AG09319 (cell line): ENCODE measurements around the gene C2orf42.

Experiments
- DNase-seq: peaks from one replicate; pipeline ENCODE4 v3.0.0-alpha.2; 2010; ENCODE audit warnings: low read depth; ENCODE audit errors: extremely low read depth
- TF ChIP-seq, protein P1 (sequence below): IDR thresholded peaks from 2 replicates; pipeline ENCODE4 v1.5.1; 2011; ENCODE audit warnings: low read depth, mild to moderate bottlenecking, inconsistent platforms, low read length, moderate library complexity

Gene C2orf42

DNA sequence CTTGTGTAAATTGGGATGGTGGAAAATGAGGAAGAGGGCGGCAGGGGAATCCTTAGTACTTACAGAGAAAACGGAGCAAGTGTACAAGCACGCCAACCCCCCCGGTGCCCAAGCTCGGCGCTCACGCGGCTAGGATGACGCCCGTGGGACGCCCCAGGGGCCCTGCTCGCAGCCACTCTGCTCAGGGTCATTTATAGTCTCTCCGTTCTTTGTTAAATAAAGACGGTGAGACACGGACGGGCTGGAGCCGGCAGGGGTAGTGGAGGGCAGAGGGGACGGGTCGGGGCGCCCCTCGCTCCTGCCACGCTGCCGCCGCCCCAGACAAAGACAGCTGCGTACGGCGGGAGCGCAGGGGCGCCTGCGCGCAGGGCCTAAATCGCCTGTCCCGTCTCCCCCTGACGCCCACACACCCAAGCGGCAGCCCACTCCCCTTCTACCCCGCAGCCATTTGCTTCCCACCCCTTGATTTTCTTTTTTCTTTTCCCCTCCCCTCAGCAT, 65.8 kb downstream of the C2orf42 start:
- no peak for DNase-seq
- TF ChIP-seq, protein P1, sequence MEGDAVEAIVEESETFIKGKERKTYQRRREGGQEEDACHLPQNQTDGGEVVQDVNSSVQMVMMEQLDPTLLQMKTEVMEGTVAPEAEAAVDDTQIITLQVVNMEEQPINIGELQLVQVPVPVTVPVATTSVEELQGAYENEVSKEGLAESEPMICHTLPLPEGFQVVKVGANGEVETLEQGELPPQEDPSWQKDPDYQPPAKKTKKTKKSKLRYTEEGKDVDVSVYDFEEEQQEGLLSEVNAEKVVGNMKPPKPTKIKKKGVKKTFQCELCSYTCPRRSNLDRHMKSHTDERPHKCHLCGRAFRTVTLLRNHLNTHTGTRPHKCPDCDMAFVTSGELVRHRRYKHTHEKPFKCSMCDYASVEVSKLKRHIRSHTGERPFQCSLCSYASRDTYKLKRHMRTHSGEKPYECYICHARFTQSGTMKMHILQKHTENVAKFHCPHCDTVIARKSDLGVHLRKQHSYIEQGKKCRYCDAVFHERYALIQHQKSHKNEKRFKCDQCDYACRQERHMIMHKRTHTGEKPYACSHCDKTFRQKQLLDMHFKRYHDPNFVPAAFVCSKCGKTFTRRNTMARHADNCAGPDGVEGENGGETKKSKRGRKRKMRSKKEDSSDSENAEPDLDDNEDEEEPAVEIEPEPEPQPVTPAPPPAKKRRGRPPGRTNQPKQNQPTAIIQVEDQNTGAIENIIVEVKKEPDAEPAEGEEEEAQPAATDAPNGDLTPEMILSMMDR: no peak

DNA sequence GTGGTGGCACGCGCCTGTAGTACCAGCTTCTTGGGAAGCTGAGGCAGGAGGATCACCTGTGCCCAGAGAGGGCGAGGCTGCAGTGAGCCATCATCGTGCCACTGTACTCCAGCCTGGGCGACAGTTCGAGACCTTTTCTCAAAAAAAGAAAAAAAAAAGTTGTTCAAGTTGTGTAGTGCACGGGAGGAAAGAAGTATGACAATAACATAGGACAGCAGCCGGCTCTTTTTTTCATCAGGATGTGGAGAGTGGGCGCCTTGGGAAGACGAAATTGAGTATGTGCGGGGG, 67.0 kb downstream of the C2orf42 start:
- TF ChIP-seq, protein P1: no peak

DNA sequence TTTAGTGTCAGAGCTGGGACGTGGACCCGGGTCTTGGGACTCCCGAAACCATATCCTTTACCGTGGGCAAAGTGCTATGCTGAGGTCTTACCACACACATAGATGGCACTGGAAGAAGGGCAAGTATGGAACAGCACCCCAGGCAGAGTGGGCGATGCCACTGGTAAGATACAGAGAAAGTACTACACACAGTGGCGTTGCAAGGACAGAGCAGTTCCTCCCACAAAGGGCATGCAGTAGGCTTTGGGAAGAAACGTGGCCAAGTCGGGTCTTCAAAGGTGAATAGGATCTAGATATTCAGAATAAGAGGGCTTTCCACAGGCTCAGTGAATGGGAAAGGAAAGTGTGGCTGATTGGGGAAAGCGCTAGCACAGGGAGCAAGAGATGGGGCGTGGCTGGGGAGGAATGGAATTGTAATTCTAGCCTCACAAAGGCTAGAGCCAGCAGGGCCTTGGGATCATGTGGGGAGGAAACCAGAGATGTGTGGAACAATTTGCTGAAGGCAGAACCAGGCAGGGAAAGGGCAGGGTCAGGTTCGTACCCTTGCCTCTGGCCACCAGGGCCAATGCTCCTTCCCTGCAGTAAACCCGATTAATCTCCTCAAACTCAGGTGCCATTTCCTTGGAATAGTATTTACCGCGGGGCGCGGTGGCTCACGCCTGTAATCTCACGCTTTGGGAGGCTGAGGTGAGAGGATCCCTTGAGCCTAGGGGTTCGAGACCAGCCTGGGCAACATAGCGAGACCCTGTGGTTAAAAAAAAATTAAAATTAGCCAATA, 67.6 kb downstream of the C2orf42 start:
- TF ChIP-seq, protein P1: no peak
- DNase-seq: no peak

More for the DNA sequence above, 67.0 kb downstream of the C2orf42 start:
- no peak for DNase-seq

DNA sequence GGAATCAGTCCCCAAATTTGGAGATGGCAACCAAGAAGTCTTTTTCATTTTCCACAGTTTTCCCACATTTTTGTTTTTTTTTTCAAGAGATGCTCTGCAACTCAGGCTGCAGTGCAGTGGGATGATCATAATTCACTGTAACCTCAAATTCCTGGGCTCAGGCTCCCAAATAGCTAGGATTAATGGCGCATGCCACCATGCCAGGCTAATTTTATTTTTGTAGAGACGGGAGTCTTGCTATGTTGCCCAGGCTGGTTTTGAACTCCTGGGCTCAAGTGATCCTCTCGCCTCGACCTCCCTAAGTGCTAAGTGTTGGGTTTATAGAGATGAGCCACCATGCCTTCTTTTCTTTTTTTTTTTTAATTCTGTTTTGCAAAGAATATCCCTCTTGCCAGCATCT, 68.3 kb downstream of the C2orf42 start:
- TF ChIP-seq, protein P1: no peak
- DNase-seq: no peak

DNA sequence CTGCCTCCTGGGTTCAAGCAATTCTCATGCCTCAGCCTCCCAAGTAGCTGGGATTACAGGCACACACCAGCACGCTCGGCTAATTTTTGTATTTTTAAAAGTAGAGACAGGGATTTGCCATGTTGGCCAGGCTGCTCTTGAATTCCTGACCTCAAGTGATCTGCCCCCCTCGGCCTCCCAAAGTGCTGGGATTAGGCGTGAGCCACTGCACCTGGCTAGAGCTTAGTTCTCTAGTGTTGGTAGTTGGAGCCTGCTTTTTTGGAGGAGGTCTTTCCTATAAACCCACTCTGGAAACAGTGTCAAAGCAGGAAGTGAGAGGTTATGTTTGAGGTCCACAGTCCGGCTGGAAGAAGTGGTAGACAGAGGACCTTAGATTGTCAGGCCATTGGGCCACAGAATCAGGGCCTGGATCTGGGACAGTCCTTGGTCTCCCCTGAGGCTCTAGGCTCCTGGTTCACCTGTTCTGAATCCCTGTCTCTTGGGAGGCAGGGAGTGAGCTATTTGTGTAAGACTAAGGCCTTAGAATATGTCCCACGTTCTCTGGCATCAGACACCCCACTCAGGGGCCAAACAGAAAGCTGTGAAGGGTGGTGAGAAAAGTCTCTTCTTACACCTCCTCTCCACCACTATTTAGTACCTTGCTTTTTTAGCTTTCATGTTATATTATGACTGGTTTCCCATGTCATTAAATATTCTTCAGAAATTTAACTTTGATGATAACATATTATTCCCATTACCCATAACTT, 69.0 kb downstream of the C2orf42 start:
- TF ChIP-seq, protein P1: no peak
- no peak for DNase-seq

DNA sequence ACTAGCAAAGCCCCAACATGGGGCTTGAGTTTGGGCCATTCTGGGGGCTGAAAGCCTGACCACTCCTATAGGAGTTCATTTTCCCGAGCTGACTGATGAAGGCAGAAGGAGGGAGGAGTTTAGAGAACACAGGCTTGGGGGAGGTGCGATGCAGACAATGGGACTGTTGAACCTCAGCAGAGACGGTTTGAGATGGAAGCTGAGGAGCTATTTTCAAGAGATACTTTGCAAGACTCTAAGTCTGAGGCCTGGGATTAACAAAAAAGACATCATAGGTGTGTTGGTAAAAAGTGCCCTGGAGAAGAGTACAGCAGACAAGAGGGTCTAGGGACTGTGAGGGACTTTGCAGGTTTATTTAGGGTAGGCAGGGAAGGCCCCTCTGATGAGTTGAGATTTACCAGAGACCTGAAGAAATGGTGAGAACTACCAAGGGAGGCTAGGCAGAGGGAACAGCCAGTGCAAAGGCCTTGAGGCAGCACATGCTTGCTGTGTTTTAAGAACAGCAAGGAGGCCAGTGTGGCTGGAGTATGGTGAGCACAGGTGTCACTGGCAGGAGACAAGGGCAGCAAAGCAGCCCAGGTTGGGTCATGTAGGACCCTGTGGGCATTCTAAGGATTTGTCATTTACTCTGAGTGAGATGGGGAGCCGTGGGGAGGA, 71.9 kb downstream of the C2orf42 start:
- TF ChIP-seq, protein P1: no peak
- no peak for DNase-seq
